ENCODE data around the gene LCMT1.
"Not testable (repeated sequence)": the region's sequence is repeated elsewhere in the genome, so short reads cannot be mapped to it uniquely, and the experiment has no call there.

The LCMT1 gene

GRCh38 chr16:25111403-25112166 is at the start of gene LCMT1:
LCMT1 (plus strand) TSS chr16:25111742; CDS start chr16:25111884, 142 bp downstream.
- DNase-seq (ENCODE audit: low read depth in 2 of 2) = peak; percentile 82 to 87

DNA sequence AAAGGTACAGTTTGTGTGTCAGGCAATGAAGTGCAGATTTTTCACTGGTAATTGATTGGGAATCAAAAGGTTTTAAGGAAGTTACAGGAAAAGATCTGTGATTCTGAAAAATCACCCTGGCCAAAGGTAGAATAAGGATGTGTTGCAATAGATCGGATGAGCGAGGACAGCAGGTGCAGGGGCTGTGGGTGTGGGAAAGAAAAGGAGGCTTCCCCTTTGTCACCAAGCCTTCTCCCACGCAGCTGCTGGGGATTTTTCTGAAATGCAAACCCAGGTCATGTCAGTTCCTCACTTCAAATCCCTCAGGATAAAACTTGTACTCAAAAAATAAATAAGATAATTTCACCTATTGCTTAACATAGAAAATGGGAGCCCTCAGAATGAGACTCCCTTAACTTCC is 48.4 kb upstream of the LCMT1 start:
- peak in 1 of 2 experiments; percentile 15 for DNase-seq (ENCODE audit: low read depth in 2 of 2)

DNA sequence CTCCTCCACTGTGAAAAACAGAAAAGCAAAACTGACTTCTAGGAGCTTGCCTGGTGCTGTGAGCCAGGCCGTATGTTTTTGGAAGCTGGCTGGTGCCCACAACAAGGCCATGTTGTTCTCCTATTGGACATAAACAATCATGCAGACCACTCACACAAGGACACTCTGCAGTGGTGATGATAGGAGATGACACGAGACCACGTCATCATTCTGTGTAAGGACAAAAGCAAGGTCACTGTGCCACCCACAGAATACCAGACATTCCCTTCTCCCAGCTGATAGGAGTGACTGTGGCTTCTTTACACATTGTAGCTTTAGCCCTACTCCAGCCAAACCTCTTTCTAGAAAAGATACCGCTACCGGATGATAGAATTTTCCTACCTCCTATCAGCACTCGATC is 47.7 kb upstream of the LCMT1 start:
- DNase-seq (ENCODE audit: low read depth in 2 of 2) = no peak

DNA sequence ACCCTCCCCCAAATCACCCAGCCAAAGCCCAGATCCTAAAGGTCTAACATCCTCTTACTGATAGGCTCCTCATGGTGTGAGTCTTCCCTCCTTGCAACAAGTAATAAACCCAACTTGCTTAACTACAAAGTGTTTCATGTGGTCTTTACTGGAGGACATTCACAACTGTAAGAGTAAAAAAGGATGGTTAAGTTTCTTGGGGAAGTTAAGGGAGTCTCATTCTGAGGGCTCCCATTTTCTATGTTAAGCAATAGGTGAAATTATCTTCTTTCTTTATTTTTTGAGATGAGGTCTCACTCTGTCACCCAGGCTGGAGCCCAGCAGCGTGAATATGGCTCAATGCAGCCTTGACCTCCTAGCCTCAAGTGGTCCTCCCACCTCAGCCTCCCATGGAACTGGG is 47.3 kb upstream of the LCMT1 start:
- not testable (repeated sequence) for DNase-seq (ENCODE audit: low read depth in 2 of 2)

GRCh38 chr16:25064937-25065336 is 46.6 kb upstream of the LCMT1 start:
- no peak for DNase-seq (ENCODE audit: low read depth in 2 of 2)

DNA sequence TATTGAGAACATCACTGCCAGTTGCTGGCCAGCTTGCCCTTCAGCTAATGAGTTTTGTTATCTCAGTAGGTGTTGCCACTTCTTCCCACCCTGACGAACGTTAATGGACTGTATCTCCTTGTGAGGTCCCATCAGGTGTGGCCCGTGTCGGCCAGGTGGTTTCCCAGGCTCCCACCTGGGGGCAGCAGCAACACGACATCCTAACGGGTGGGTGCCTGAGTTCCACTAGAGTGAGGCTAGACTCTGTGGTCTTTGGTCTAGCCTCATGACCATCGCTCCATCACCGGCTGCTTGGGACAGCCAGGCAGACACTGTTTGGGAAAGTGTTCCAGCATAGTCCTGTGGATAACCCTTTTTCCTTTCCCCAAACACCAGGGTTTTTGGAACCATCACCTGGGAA is 45.6 kb upstream of the LCMT1 start:
- no peak for DNase-seq (ENCODE audit: low read depth in 2 of 2)

- DNase-seq (ENCODE audit: low read depth in 2 of 2) = no peak
These were observed 45.2 kb upstream of the LCMT1 start for GRCh38 chr16:25066426-25066746.

- DNase-seq (ENCODE audit: low read depth in 2 of 2) = peak; percentile 69 to 84
These were observed 44.6 kb upstream of the LCMT1 start for GRCh38 chr16:25066747-25067631.

GRCh38 chr16:25073854-25074253 is 37.7 kb upstream of the LCMT1 start:
- no peak for DNase-seq (ENCODE audit: low read depth in 2 of 2)

- no peak for DNase-seq (ENCODE audit: low read depth in 2 of 2)
These were observed 33.1 kb upstream of the LCMT1 start for GRCh38 chr16:25078386-25078978.

DNA sequence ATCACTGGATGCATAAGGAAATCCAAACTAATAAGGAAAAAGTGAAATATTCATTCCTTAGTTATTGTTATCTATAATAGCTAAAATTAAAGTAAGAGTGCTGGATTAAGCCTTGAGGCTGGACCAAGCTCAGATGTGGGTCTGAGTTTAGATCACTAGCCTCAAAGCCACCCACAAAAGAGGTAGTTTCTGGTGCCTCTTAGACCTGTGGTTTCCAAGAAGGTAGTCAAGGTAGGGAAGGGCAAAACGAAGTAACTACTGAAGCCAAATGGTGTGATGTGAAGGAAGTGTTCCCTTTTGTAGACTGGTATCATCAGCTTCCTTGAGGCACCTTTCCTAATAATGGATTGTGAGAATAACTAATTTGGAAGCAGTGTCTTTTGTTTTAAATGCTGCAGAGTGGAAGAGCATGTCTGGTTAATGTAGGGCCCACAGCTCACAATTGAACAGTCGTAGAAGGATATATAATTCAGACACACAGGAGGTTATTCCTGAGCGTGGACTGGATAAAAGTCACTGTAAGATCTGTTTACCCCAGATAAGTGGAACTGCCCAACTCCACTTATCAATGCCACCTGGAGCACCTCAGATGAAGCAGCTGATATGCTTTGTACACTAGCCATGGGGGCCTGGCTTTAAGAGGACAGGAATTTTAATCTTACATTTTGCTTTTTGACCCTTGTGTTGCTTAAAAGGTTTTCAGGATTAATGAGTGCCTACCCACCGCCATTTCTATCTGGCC is 31.7 kb upstream of the LCMT1 start:
- DNase-seq (ENCODE audit: low read depth in 2 of 2) = no peak

DNA sequence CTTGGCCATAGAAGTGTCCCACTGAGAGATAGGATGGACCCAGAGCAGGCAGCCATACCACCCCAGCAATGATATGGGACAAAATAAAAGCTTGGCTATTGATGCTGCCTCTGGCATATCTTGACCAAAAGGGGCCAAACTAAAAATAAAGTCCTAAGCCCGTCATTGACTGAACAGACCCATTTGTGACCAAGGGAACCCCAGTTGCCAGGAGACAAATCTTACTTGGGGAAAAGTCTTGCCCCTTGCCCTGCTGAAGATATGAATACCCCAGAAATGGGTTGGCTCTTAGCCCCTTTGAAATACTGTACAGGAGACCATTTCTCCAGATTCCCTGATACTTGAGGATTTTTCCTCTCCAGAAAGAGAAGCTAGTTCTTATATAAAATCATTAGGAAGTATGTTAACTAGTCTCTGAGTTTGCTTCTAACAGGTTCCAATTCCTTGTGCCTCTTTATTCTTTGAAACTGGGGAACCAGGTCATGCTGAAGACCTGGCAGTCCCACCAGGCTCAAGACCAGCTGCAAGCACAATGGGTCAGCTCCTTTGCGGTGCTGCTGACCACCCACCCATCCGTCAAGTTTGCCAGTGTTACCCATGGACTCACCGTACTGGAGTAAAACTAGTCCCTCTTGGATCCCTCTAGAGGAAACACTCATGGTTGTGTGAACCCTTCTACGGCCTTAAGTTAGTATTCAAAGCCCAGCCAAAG is 31.0 kb upstream of the LCMT1 start:
- no peak for DNase-seq (ENCODE audit: low read depth in 2 of 2)

DNA sequence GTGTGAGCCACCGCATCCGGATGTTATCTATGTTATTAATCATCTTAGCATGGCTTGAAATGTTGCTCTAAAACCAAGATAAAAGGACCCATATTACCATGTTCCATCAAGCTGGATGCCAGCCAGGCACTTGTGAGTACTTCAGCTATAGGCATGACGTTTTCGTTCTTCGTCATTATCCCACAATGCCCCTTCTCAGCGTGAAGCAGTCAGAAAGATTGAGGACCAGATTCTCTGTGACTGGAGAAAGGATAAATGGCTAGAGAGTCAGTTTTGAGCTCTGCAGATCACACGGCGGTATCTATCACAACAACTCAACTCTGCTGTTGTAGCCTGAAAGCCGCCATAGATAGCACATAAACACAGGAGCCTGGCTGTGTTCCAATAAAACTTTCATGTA is 29.8 kb upstream of the LCMT1 start:
- no peak for DNase-seq (ENCODE audit: low read depth in 2 of 2)

- DNase-seq (ENCODE audit: low read depth in 2 of 2) = no peak
These were observed 28.5 kb upstream of the LCMT1 start for GRCh38 chr16:25083065-25083464.

- no peak for DNase-seq (ENCODE audit: low read depth in 2 of 2)
These were observed 27.8 kb upstream of the LCMT1 start for GRCh38 chr16:25083701-25084100.

DNA sequence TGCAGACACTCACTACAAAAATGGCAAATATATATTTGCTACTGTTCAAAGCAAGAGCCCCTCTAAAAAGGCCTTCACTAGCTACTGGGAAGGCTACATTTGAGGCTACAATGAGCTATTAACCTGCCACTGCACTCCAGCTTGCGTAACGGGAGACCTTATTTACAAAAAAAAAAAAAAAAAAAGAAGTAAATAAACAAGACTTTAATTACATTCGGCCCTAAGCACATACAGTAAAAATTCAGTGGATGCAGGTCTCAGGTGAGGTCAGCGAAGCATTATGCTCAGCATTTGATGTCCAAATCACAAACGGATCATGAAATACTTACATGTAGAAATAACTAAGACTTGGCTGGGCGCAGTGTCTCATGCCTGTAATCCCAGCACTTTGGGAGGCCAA is 26.7 kb upstream of the LCMT1 start:
- no peak for DNase-seq (ENCODE audit: low read depth in 2 of 2)

DNA sequence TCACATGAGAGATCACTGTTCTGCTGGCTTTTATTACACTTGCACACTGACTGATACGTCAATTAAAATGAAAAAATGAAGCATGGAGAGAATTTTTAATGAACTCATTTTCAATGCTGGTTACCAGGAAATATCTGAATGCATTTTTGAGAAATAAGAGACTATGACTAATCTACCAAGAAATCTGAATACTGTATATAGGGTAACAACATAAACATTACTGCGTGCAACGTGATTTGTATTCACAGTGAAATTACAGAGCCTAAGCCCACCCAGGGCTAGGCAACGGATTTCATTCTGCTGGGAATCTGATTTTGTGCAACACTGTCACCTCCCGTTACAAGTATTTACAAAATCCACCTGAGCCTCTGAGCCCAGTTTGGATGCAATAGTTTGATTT is 23.8 kb upstream of the LCMT1 start:
- no peak for DNase-seq (ENCODE audit: low read depth in 2 of 2)

GRCh38 chr16:25089351-25089750 is 22.2 kb upstream of the LCMT1 start:
- DNase-seq (ENCODE audit: low read depth in 2 of 2) = no peak

DNA sequence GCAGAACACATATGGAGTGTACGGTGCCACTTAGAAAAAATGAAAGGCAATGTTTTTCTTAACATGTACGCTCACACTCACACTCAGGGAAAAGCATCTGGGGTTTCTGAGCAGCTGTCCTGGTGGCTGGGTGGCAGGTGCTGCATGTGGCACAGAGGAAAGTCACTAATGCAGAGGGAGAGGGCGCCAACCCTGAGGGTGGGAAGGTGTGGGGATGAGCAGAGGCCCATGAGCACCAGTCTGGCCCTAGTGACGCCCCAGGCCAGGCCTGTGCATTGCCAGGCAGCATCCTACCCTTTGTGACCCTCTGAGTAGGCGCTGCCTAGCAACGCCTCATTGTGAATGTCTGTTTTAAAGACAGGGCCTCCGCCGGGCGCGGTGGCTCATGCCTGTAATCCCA is 19.1 kb upstream of the LCMT1 start:
- no peak for DNase-seq (ENCODE audit: low read depth in 2 of 2)

DNA sequence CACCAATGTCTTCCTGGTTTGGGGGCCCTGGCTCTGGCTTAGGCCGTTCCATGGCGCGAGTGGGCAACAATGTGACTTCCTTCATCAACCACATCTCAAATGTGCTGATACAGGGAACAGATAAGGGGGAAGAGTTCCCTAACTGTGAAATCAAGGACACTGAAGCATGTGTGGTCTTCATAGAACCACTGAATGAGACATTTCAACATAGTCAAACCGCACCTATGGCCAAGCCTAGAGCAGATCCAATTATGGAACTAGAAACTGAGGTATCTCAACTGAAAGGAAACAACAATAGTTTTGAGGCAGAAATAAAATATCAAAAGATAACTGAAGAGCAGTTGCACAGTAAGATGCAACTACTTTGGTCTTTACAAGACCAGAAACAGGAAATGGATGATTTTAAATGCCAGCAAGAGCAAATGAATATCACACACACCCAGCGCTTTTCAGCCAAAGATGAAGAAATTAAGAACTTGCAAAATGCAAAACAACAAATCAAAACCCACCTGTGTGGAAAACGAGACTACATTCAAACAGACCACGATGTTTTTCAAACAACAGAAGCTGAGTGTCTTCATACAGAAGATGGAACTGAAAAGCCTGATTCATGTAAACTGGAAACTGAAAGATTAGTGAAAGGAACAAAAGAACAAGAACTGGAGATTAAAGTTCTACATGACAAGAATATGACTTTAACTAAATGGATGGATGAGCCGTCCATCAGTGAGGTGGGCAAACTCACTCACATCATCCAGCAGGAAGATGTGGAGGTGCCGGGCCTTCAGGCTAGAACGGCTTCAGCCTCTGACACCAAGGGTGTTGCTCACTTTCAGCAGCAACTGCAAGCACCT is 18.1 kb upstream of the LCMT1 start:
- no peak for DNase-seq (ENCODE audit: low read depth in 2 of 2)
